GM12878 (cell line): ENCODE measurements around the gene FBLN1. TPM values are rescaled to one million over a fixed set of nuclear protein-coding genes. Genes with fewer than 3 reads are reported as not detected.

Experiments used
- ASH2L ChIP-seq: fragments of 300-600, 200-600 bp; sonication (generic); IDR thresholded peaks from 2 replicates; pipeline ENCODE4 v1.6.1; 2017; ENCODE audit warnings: low read depth, mild to moderate bottlenecking, borderline replicate concordance
- CBX3 ChIP-seq: fragments of 200-600 bp; sonication (generic); IDR thresholded peaks from 2 replicates; pipeline ENCODE4 v1.6.1; 2016; ENCODE audit warnings: low read depth, borderline replicate concordance
- LARP7 ChIP-seq: fragments of 450-650 bp; IDR thresholded peaks from 2 replicates; pipeline ENCODE4 v1.6.1; 2017; ENCODE audit warnings: mild to moderate bottlenecking
- NR2C2 ChIP-seq: IDR thresholded peaks from 2 replicates; pipeline ENCODE4 v1.6.1; 2011; ENCODE audit warnings: borderline replicate concordance, low read depth; ENCODE audit not compliant: control insufficient read depth, insufficient read length
- POLR2AphosphoS5 ChIP-seq: IDR thresholded peaks from 2 replicates; pipeline ENCODE4 v1.6.1; 2011; ENCODE audit warnings: mild to moderate bottlenecking, low read length, inconsistent platforms
- SIX5 ChIP-seq: IDR thresholded peaks from 2 replicates; pipeline ENCODE4 v1.6.1; 2011; ENCODE audit warnings: mild to moderate bottlenecking, low read depth, low read length, moderate library complexity; ENCODE audit not compliant: severe bottlenecking
- SUPT20H ChIP-seq: IDR thresholded peaks from 2 replicates; pipeline ENCODE4 v1.6.1; 2011; ENCODE audit warnings: low read depth, mild to moderate bottlenecking, low read length, moderate library complexity, borderline replicate concordance; ENCODE audit not compliant: control insufficient read depth
- TCF7 ChIP-seq: IDR thresholded peaks from 2 replicates; pipeline ENCODE4 v1.6.1; 2014; ENCODE audit warnings: antibody characterized with exemption, borderline replicate concordance
- ZBTB40 ChIP-seq: fragments of 450-650 bp; IDR thresholded peaks from 2 replicates; pipeline ENCODE4 v1.6.1; 2016; ENCODE audit warnings: mild to moderate bottlenecking, moderate library complexity, borderline replicate concordance
- ZNF207 ChIP-seq: fragments of 450-650 bp; IDR thresholded peaks from 2 replicates; pipeline ENCODE4 v1.6.1; 2014; ENCODE audit warnings: antibody characterized with exemption, mild to moderate bottlenecking, borderline replicate concordance
- ZNF274 ChIP-seq: IDR thresholded peaks from one replicate; pipeline ENCODE4 v1.8.0; 2011; ENCODE audit not compliant: insufficient read length, insufficient read depth
- polyA plus RNA-seq, 11 experiments: library from polyadenylated mRNA; depleted of rRNA in 4 of 11; unstranded in 6 of 11; stranded (reverse) in 5 of 11; fragments of >200 nt; fragmentation: Nextera tagmentation in 4 of 11; fragmentation: Illumina TruSeq in 1 of 11; extraction: Ambion mirVana in 4 of 11; extraction: Trizol in 1 of 11; gene quantifications; 1 replicate in 1 of 11; 2 replicates in 10 of 11; pipeline versions ENCODE4 v1.2.1 to v1.2.3, GENCODE V29; 2011 to 2016; ENCODE audit warnings: inconsistent platforms in 2 of 11, missing spikeins in 2 of 11, low read depth in 1 of 11
- total RNA-seq, 4 experiments: library from RNA; depleted of rRNA in 3 of 4; stranded (reverse); fragments of >200 nt in 3 of 4; fragmentation: Illumina TruSeq in 1 of 4; extraction: Trizol in 1 of 4; gene quantifications; 2 replicates each; pipeline versions ENCODE4 v1.2.1 to v1.2.3, GENCODE V29; 2013 to 2021
- TF ChIP-seq, protein P1 (sequence below): fragments of 450-650 bp; formaldehyde crosslinking; IDR thresholded peaks from 2 replicates; pipeline ENCODE4 v1.4.0; 2022; ENCODE audit warnings: mild to moderate bottlenecking, moderate library complexity
- TF ChIP-seq, protein P2 (sequence below): fragments of 450-650 bp; IDR thresholded peaks from 2 replicates; pipeline ENCODE4 v1.6.1; 2018; ENCODE audit warnings: borderline replicate concordance, mild to moderate bottlenecking; ENCODE audit not compliant: partially characterized antibody

Gene FBLN1
- total and polyA plus RNA-seq, 10 of the 15 experiments (the other 5 are each of a cell fraction or from before 2014, with no cell fraction given), result 0.20 to 0.51 TPM; not detected in 8

DNA sequence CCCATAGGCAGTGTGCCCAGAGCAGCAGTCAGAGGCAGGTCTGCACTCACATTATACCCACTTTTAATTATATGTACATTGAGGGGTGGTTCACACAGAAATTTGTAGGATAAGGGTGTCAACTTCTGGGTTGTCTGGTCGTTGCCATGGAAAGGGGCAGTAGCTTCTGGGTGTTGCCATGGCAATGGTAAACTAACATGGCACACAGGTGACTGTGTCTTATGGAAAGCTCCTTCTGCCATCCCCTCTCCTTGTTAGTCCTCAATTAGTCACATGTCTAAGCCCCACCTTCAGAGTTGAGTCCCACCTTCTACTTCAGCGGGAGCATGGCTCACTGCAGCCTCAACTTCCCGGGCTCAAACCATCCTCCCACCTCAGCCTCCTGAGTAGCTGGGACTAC, 112.7 kb downstream of the FBLN1 start (continued):
- TF ChIP-seq, protein P1, sequence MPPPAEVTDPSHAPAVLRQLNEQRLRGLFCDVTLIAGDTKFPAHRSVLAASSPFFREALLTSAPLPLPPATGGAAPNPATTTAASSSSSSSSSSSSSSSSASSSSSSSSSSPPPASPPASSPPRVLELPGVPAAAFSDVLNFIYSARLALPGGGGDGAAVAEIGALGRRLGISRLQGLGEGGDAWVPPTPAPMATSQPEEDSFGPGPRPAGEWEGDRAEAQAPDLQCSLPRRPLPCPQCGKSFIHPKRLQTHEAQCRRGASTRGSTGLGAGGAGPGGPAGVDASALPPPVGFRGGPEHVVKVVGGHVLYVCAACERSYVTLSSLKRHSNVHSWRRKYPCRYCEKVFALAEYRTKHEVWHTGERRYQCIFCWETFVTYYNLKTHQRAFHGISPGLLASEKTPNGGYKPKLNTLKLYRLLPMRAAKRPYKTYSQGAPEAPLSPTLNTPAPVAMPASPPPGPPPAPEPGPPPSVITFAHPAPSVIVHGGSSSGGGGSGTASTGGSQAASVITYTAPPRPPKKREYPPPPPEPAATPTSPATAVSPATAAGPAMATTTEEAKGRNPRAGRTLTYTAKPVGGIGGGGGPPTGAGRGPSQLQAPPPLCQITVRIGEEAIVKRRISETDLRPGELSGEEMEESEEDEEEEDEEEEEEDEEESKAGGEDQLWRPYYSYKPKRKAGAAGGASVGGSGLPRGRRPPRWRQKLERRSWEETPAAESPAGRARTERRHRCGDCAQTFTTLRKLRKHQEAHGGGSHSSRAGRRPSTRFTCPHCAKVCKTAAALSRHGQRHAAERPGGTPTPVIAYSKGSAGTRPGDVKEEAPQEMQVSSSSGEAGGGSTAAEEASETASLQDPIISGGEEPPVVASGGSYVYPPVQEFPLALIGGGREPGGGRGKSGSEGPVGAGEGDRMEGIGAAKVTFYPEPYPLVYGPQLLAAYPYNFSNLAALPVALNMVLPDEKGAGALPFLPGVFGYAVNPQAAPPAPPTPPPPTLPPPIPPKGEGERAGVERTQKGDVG (CRISPR knock-in tag), result no peak
- TF ChIP-seq ZNF274 (no peak), LARP7 (no peak), ZNF207 (no peak), ASH2L (no peak), SIX5 (no peak), TCF7 (no peak), ZBTB40 (no peak), CBX3 (no peak), SUPT20H (no peak), NR2C2 (no peak), POLR2AphosphoS5 (no peak)
- TF ChIP-seq, protein P2, sequence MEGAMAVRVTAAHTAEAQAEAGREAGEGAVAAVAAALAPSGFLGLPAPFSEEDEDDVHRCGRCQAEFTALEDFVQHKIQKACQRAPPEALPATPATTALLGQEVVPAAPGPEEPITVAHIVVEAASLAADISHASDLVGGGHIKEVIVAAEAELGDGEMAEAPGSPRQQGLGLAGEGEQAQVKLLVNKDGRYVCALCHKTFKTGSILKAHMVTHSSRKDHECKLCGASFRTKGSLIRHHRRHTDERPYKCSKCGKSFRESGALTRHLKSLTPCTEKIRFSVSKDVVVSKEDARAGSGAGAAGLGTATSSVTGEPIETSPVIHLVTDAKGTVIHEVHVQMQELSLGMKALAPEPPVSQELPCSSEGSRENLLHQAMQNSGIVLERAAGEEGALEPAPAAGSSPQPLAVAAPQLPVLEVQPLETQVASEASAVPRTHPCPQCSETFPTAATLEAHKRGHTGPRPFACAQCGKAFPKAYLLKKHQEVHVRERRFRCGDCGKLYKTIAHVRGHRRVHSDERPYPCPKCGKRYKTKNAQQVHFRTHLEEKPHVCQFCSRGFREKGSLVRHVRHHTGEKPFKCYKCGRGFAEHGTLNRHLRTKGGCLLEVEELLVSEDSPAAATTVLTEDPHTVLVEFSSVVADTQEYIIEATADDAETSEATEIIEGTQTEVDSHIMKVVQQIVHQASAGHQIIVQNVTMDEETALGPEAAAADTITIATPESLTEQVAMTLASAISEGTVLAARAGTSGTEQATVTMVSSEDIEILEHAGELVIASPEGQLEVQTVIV, result no peak
